ENCODE results near the gene PLCB3.

The PLCB3 gene

GRCh38 chr11:64251016-64251752 is at the start of gene PLCB3:
Gene PLCB3, plus strand, starts transcription at chr11:64251530. Its CDS starts 120 bp downstream, at chr11:64251650.
- no peak for DNase-seq

GRCh38 chr11:64201543-64201942 is 49.8 kb upstream of the PLCB3 start:
- no peak for DNase-seq

GRCh38 chr11:64202992-64203391 is 48.3 kb upstream of the PLCB3 start:
- no peak for DNase-seq

GRCh38 chr11:64203421-64204079 is 47.8 kb upstream of the PLCB3 start:
- DNase-seq, result no peak

GRCh38 chr11:64204080-64204440 is 47.3 kb upstream of the PLCB3 start:
- no peak for DNase-seq

GRCh38 chr11:64204464-64204989 is 46.8 kb upstream of the PLCB3 start:
- DNase-seq, result peak; percentile 81

- DNase-seq, result no peak
Measured at GRCh38 chr11:64206457-64207255, 44.7 kb upstream of the PLCB3 start, which contains the start of gene FERMT3. Gene FERMT3, plus strand, starts transcription at chr11:64206721. Its CDS starts 644 bp downstream, at chr11:64207365.

- no peak for DNase-seq
Measured at GRCh38 chr11:64207256-64208085, 43.9 kb upstream of the PLCB3 start.

- DNase-seq, result no peak
Measured at GRCh38 chr11:64208086-64208795, 43.1 kb upstream of the PLCB3 start.

GRCh38 chr11:64208796-64209562 is 42.4 kb upstream of the PLCB3 start:
- DNase-seq, result no peak

GRCh38 chr11:64209563-64209843 is 41.8 kb upstream of the PLCB3 start:
- DNase-seq, result no peak

- no peak for DNase-seq
Measured at GRCh38 chr11:64210301-64211020, 40.9 kb upstream of the PLCB3 start.

GRCh38 chr11:64211181-64211872 is 40.0 kb upstream of the PLCB3 start:
- DNase-seq, result no peak

- DNase-seq, result no peak
Measured at GRCh38 chr11:64216879-64217278, 34.5 kb upstream of the PLCB3 start.

GRCh38 chr11:64218628-64219353 is 32.5 kb upstream of the PLCB3 start:
- no peak for DNase-seq

- DNase-seq, result no peak
Measured at GRCh38 chr11:64219354-64219684, 32.0 kb upstream of the PLCB3 start.

- DNase-seq, result no peak
Measured at GRCh38 chr11:64219755-64220154, 31.6 kb upstream of the PLCB3 start.

- DNase-seq, result no peak
Measured at GRCh38 chr11:64220271-64220670, 31.1 kb upstream of the PLCB3 start.

- no peak for DNase-seq
Measured at GRCh38 chr11:64220798-64221197, 30.5 kb upstream of the PLCB3 start.

Measured in NCI-H446 treated with DMSO at 0.1 percent for 48 hours (cell line).